ENCODE results near the gene ANKRA2. TPM values are rescaled to one million over a fixed set of nuclear protein-coding genes. Genes with fewer than 3 reads are reported as not detected.

Gene ANKRA2
- total RNA-seq, 1 experiment from 2014 or later, result 19.5 TPM

Other genes with a start within 250 kb of the ANKRA2 start
- 9.1 and 11.2 TPM in 2 replicates for gene FOXD1, start 116.9 kb downstream of the ANKRA2 start, total RNA-seq (2014; rRNA removed; shearing (Covaris generic))
- gene BTF3, start 67.2 kb downstream of the ANKRA2 start, total RNA-seq (2014; rRNA removed; shearing (Covaris generic)), result 396 and 495 TPM in 2 replicates
- 14.7 and 19.0 TPM in 2 replicates for gene UTP15, start 104 bp upstream of the ANKRA2 start, total RNA-seq (2014; rRNA removed; shearing (Covaris generic))
- 11.3 and 13.4 TPM in 2 replicates for gene ARHGEF28, start 60.6 kb upstream of the ANKRA2 start, total RNA-seq (2014; rRNA removed; shearing (Covaris generic))

Data from RPMI7951 (cell line).